ENCODE results near the gene ACOT7. TPM values are rescaled to one million over a fixed set of nuclear protein-coding genes. Genes with fewer than 3 reads are reported as not detected.
A peak's percentile ranks its signal among the peaks of the same experiment; 100 is the strongest.

ACOT7 gene
- total and polyA plus RNA-seq, 2 of the 13 experiments (the other 11 are each of a cell fraction or from before 2014, with no cell fraction given), result 33.0 to 55.8 TPM

- TF ChIP-seq PAF1 (CRISPR knock-in tag; IDR thresholded peaks at IDR 0.05) (no peak), TFDP2 (CRISPR knock-in tag; IDR thresholded peaks at IDR 0.05) (no peak), NFKB2 (CRISPR knock-in tag; IDR thresholded peaks at IDR 0.05; ENCODE audit: borderline replicate concordance) (no peak), ZNF800 (CRISPR knock-in tag; IDR thresholded peaks at IDR 0.05) (peak; percentile 95; the same call in 1 of the 2 replicates), GPBP1L1 (CRISPR knock-in tag; IDR thresholded peaks at IDR 0.05) (no peak), GTF3A (CRISPR knock-in tag; conservative IDR thresholded peaks at IDR 0.05) (no peak), DR1 (CRISPR knock-in tag; IDR thresholded peaks at IDR 0.05) (no peak), ZMYM3 (CRISPR knock-in tag; IDR thresholded peaks at IDR 0.05) (no peak), AKAP8 (CRISPR knock-in tag; IDR thresholded peaks at IDR 0.05) (no peak), THAP11 (CRISPR knock-in tag; IDR thresholded peaks at IDR 0.05) (no peak), ZFP90 (CRISPR knock-in tag; IDR thresholded peaks at IDR 0.05; ENCODE audit: borderline replicate concordance) (no peak), REPIN1 (CRISPR knock-in tag; IDR thresholded peaks at IDR 0.05; ENCODE audit: borderline replicate concordance, low read depth) (no peak)
- TF ChIP-seq, protein P1, sequence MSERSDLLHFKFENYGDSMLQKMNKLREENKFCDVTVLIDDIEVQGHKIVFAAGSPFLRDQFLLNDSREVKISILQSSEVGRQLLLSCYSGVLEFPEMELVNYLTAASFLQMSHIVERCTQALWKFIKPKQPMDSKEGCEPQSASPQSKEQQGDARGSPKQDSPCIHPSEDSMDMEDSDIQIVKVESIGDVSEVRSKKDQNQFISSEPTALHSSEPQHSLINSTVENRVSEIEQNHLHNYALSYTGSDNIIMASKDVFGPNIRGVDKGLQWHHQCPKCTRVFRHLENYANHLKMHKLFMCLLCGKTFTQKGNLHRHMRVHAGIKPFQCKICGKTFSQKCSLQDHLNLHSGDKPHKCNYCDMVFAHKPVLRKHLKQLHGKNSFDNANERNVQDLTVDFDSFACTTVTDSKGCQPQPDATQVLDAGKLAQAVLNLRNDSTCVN (CRISPR knock-in tag; IDR thresholded peaks at IDR 0.05; ENCODE audit: borderline replicate concordance), result no peak
- TF ChIP-seq, protein P2, sequence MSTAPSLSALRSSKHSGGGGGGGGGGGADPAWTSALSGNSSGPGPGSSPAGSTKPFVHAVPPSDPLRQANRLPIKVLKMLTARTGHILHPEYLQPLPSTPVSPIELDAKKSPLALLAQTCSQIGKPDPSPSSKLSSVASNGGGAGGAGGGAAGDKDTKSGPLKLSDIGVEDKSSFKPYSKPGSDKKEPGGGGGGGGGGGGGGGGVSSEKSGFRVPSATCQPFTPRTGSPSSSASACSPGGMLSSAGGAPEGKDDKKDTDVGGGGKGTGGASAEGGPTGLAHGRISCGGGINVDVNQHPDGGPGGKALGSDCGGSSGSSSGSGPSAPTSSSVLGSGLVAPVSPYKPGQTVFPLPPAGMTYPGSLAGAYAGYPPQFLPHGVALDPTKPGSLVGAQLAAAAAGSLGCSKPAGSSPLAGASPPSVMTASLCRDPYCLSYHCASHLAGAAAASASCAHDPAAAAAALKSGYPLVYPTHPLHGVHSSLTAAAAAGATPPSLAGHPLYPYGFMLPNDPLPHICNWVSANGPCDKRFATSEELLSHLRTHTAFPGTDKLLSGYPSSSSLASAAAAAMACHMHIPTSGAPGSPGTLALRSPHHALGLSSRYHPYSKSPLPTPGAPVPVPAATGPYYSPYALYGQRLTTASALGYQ (CRISPR knock-in tag; IDR thresholded peaks at IDR 0.05), result no peak
Measured at GRCh38 chr1:6418668-6419396, 25.3 kb upstream of the ACOT7 start (continued).

Measured in HepG2 (cell line).